Central memory CD4-positive, alpha-beta T cell (primary cell): Measurements from ENCODE around the gene LYPD3.

Source experiments
- DNase-seq: peaks from one replicate; pipeline ENCODE4 v3.0.0; 2022

LYPD3 gene

GRCh38 chr19:43485951-43486350 lies 20.5 kb upstream of the LYPD3 start:
- DNase-seq: no peak

GRCh38 chr19:43483281-43483680 lies 17.9 kb upstream of the LYPD3 start:
- DNase-seq: no peak

GRCh38 chr19:43482193-43482592 lies 16.8 kb upstream of the LYPD3 start:
- DNase-seq: no peak

- DNase-seq: no peak
Measured at GRCh38 chr19:43481701-43482100, 16.3 kb upstream of the LYPD3 start.

GRCh38 chr19:43480574-43480973 lies 15.2 kb upstream of the LYPD3 start:
- DNase-seq: no peak

GRCh38 chr19:43479961-43480561 lies 14.7 kb upstream of the LYPD3 start:
- no peak for DNase-seq

GRCh38 chr19:43479226-43479625 lies 13.8 kb upstream of the LYPD3 start:
- DNase-seq: no peak

- DNase-seq: no peak
Measured at GRCh38 chr19:43478323-43478722, 12.9 kb upstream of the LYPD3 start.

- DNase-seq: no peak
Measured at GRCh38 chr19:43476606-43477005, 11.2 kb upstream of the LYPD3 start.

- DNase-seq: peak; percentile 94
Measured at GRCh38 chr19:43474986-43475705, 9.7 kb upstream of the LYPD3 start.

- no peak for DNase-seq
Measured at GRCh38 chr19:43474487-43474886, 9.1 kb upstream of the LYPD3 start.

GRCh38 chr19:43471091-43471490 lies 5.7 kb upstream of the LYPD3 start:
- no peak for DNase-seq

GRCh38 chr19:43470288-43470687 lies 4.9 kb upstream of the LYPD3 start:
- DNase-seq: peak; percentile 68

- peak; percentile 67 for DNase-seq
Measured at GRCh38 chr19:43469160-43469480, 3.7 kb upstream of the LYPD3 start.

- peak; percentile 27 for DNase-seq
Measured at GRCh38 chr19:43468354-43469159, 3.1 kb upstream of the LYPD3 start.

GRCh38 chr19:43467730-43468129 lies 2.3 kb upstream of the LYPD3 start:
- no peak for DNase-seq

- no peak for DNase-seq
Measured at GRCh38 chr19:43467276-43467675, 1.9 kb upstream of the LYPD3 start.

- DNase-seq: no peak
Measured at GRCh38 chr19:43466793-43467192, 1.4 kb upstream of the LYPD3 start.

- DNase-seq: no peak
Measured at GRCh38 chr19:43464134-43464775, 1.2 kb downstream of the LYPD3 start.

GRCh38 chr19:43463381-43464133 lies 1.9 kb downstream of the LYPD3 start:
- peak; percentile 98 for DNase-seq

- DNase-seq: no peak
Measured at GRCh38 chr19:43462785-43463380, 2.5 kb downstream of the LYPD3 start.

- DNase-seq: no peak
Measured at GRCh38 chr19:43462383-43462782, 3.0 kb downstream of the LYPD3 start.
